ENCODE data around the gene ACMSD.
"Not testable (repeated sequence)": the region's sequence is repeated elsewhere in the genome, so short reads cannot be mapped to it uniquely, and the experiment has no call there.

Gene ACMSD

DNA sequence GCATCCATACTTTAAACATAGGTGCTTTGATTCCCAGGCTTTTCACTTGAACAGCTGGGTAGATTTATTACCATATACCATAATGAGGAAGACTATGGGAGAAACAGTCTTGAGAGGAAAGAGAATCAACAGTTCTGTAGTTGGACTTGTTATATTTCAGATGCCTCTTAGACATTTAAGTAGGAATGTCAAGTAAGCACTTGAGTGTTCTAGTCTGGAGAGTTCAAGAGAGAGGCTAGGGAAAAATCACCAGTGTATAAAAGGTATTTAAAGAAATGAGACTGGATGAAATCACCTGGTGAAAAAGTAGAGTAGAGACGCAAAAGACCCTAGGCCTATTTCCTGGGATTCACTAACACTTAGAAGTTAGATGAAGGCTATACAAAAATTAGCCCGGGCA is 66.8 kb downstream of the ACMSD start:
- Histone ChIP-seq H3K27ac (ENCODE audit: low read depth, low read length) (no peak overlapping the region), H3K36me3 (ENCODE audit: control insufficient read depth, insufficient read depth, low read length) (no peaks in the 10 kb centered on the region)

DNA sequence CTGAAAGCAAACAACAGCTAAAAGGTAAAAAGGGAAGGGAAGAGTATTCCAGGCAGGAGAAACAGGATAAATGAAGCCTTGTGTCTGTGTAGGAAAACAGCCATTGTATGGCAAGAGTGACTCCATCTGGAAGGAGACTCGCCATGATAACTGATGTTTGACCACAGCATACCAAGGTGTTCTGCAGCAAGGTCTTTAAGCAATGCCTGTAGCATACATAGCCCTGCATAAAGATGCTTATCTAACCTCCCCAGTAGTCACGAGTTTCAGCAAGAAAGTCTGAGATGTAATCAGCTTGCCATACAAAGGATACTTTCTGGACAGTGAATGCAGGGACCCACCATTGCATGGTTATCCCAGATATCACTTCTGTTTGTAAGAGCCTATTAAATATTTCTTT is 68.3 kb downstream of the ACMSD start:
- H3K9me3 ChIP-seq (ENCODE audit: control insufficient read depth, insufficient read depth, low read length), result no peaks in the 10 kb centered on the region
- no peaks in the 10 kb centered on the region for H3K4me1 ChIP-seq (ENCODE audit: control insufficient read depth, insufficient read depth, low read length)
- no peaks in the 10 kb centered on the region for H3K27me3 ChIP-seq (ENCODE audit: control insufficient read depth, insufficient read depth, low read length)
- no peak overlapping the region for H3K27ac ChIP-seq (ENCODE audit: low read depth, low read length)
- H3K9ac ChIP-seq (ENCODE audit: low read depth, low read length), result no peak overlapping the region
- no peak overlapping the region for H3K4me3 ChIP-seq (ENCODE audit: low read depth, low read length)
- H3K36me3 ChIP-seq (ENCODE audit: control insufficient read depth, insufficient read depth, low read length), result no peaks in the 10 kb centered on the region

More for the DNA sequence above, 66.8 kb downstream of the ACMSD start:
- no peak overlapping the region for H3K9ac ChIP-seq (ENCODE audit: low read depth, low read length)
- no peaks in the 10 kb centered on the region for H3K9me3 ChIP-seq (ENCODE audit: control insufficient read depth, insufficient read depth, low read length)
- H3K4me3 ChIP-seq (ENCODE audit: low read depth, low read length), result no peak overlapping the region
- H3K4me1 ChIP-seq (ENCODE audit: control insufficient read depth, insufficient read depth, low read length), result no peaks in the 10 kb centered on the region
- no peaks in the 10 kb centered on the region for H3K27me3 ChIP-seq (ENCODE audit: control insufficient read depth, insufficient read depth, low read length)

DNA sequence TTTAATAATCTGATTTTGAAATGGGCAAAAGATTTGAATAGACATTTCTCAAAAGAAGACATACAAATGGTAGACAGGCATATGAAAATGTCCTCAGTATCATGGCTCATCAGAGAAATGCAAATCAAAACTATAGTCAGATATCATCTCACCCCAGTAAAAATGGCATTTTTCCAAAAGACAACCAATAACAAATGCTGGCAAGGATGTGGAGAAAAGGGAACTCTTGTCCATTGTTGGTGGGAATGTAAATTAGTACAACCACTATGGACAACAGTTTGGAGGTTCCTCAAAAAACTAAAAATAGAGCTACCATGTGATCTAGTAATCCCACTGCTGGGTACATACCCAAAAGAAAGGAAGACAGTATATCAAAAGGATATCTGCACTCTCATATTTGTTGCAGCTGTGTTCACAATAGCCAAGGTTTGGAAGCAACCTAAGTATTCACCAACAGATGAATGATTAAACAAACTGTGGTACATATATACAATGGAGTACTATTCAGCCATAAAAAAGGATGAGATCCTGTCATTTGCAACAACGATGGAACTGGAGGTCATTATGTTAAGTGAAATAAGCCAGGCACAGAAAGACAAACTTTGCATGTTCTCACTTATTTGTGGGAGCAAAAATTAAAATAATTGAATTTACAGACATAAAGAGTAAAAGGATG is 69.2 kb downstream of the ACMSD start:
- H3K9ac ChIP-seq (ENCODE audit: low read depth, low read length); H3K27ac ChIP-seq (ENCODE audit: low read depth, low read length); H3K36me3 ChIP-seq (ENCODE audit: control insufficient read depth, insufficient read depth, low read length); H3K4me3 ChIP-seq (ENCODE audit: low read depth, low read length); H3K9me3 ChIP-seq (ENCODE audit: control insufficient read depth, insufficient read depth, low read length); H3K4me1 ChIP-seq (ENCODE audit: control insufficient read depth, insufficient read depth, low read length); H3K27me3 ChIP-seq (ENCODE audit: control insufficient read depth, insufficient read depth, low read length): not testable (repeated sequence)

DNA sequence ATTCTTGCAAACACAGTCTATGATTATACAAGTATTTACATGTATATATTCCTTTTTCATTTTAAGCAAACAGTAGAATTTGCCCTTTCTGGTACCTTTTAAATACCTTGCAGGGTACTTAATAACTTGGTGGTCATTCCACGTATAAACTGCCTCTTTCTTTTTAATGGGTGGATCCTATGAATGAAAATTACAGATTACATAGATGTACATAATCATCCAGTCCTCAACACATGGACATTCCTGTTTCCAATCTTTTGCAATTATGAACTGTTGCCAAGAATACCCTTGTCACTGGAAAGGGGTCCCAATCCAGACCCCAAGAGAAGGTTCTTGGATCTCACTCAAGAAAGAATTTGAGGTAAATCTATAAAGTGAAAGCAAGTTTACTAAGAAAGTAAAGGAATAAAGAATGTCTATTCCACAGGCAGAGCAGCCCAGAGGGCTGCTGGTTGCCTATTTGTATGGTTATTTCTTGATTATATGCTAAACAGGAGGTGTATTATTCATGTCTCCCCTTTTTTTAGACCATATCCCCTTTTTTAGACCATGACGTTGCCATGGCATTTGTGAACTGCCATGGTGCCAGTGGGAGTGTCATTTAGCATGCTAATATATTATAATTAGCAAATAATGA is 72.5 kb downstream of the ACMSD start:
- Histone ChIP-seq H3K4me1 (ENCODE audit: control insufficient read depth, insufficient read depth, low read length) (no peaks in the 10 kb centered on the region), H3K27ac (ENCODE audit: low read depth, low read length) (no peak overlapping the region), H3K9me3 (ENCODE audit: control insufficient read depth, insufficient read depth, low read length) (no peaks in the 10 kb centered on the region), H3K36me3 (ENCODE audit: control insufficient read depth, insufficient read depth, low read length) (no peaks in the 10 kb centered on the region), H3K27me3 (ENCODE audit: control insufficient read depth, insufficient read depth, low read length) (no peaks in the 10 kb centered on the region), H3K4me3 (ENCODE audit: low read depth, low read length) (no peak overlapping the region), H3K9ac (ENCODE audit: low read depth, low read length) (no peak overlapping the region)

DNA sequence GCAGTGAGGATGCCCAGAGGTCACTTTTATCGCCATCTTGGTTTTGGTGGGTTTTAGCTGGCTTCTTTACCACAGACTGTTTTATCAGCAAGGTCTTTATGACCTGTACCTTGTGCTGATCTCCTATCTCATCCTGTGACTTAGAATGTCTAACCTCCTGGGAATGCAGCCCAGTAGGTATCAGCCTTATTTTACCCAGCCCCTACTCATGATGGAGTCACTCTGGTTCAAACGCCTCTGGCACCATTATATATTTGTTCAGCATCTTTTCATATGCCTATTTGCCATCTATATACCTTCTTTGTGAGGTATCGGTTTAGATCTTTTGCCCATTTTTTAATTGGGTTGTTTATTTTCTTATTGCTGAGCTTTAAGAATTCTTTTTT is 73.0 kb downstream of the ACMSD start:
- H3K9me3 ChIP-seq (ENCODE audit: control insufficient read depth, insufficient read depth, low read length), result no peaks in the 10 kb centered on the region
- no peaks in the 10 kb centered on the region for H3K36me3 ChIP-seq (ENCODE audit: control insufficient read depth, insufficient read depth, low read length)
- H3K9ac ChIP-seq (ENCODE audit: low read depth, low read length), result no peak overlapping the region
- no peaks in the 10 kb centered on the region for H3K27me3 ChIP-seq (ENCODE audit: control insufficient read depth, insufficient read depth, low read length)
- H3K4me3 ChIP-seq (ENCODE audit: low read depth, low read length), result no peak overlapping the region
- H3K27ac ChIP-seq (ENCODE audit: low read depth, low read length), result no peak overlapping the region
- no peaks in the 10 kb centered on the region for H3K4me1 ChIP-seq (ENCODE audit: control insufficient read depth, insufficient read depth, low read length)

DNA sequence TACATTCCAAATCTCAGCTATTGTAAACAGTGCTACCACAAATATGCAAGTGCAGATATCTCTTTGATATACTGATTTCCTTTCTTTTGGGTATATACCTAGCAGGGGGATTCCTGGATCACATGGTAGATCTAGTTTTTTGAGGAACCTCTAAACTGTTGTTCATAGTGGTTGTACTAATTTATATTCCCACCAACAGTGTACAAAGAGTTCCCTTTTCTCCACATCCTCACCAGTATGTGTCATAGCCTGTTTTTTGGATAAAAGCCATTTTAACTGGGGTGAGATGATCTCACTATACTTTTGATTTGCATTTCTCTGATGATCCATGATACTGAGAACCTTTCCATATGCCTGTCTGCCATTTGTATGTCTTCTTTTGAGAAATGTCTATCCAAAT is 73.9 kb downstream of the ACMSD start:
- Histone ChIP-seq H3K9ac (ENCODE audit: low read depth, low read length) (no peak overlapping the region), H3K4me3 (ENCODE audit: low read depth, low read length) (no peak overlapping the region), H3K9me3 (ENCODE audit: control insufficient read depth, insufficient read depth, low read length) (no peaks in the 10 kb centered on the region), H3K36me3 (ENCODE audit: control insufficient read depth, insufficient read depth, low read length) (no peaks in the 10 kb centered on the region), H3K4me1 (ENCODE audit: control insufficient read depth, insufficient read depth, low read length) (peaks cover 3% of the 10 kb centered on the region; the same call in 1 of the 2 replicates), H3K27ac (ENCODE audit: low read depth, low read length) (no peak overlapping the region), H3K27me3 (ENCODE audit: control insufficient read depth, insufficient read depth, low read length) (no peaks in the 10 kb centered on the region)

DNA sequence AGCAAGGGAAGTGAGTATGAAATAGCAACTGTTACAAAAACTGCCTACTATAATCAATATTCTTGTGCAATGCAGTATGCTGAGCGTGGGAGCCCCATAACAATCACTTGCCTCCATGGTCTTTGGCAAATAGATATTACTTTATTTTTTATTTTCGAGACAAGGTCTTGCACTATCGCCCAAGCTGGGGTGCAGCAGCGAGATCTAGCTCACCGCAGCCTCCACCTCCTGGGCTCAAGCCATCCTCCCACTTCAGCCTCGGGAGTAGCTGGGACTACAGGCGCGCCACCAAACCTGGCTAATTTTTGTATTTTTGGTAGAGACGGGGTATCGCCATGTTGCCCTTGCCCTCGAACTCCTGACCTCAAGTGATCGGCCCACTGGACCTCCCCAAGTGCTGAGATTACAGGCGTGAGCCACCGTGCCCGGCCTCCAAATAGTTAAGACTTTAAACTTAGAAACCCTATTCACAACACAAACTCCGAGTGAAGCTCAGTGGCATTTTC is 79.0 kb downstream of the ACMSD start:
- peaks cover 15% of the 10 kb centered on the region for H3K36me3 ChIP-seq (ENCODE audit: control insufficient read depth, insufficient read depth, low read length)
- H3K9ac ChIP-seq (ENCODE audit: low read depth, low read length), result peak overlapping the region; percentile 88
- H3K9me3 ChIP-seq (ENCODE audit: control insufficient read depth, insufficient read depth, low read length), result no peaks in the 10 kb centered on the region
- H3K27ac ChIP-seq (ENCODE audit: low read depth, low read length), result peak overlapping the region; percentile 99
- peak overlapping the region; percentile 100 for H3K4me3 ChIP-seq (ENCODE audit: low read depth, low read length)
- peaks cover 21% of the 10 kb centered on the region for H3K4me1 ChIP-seq (ENCODE audit: control insufficient read depth, insufficient read depth, low read length)
- H3K27me3 ChIP-seq (ENCODE audit: control insufficient read depth, insufficient read depth, low read length), result no peaks in the 10 kb centered on the region

DNA sequence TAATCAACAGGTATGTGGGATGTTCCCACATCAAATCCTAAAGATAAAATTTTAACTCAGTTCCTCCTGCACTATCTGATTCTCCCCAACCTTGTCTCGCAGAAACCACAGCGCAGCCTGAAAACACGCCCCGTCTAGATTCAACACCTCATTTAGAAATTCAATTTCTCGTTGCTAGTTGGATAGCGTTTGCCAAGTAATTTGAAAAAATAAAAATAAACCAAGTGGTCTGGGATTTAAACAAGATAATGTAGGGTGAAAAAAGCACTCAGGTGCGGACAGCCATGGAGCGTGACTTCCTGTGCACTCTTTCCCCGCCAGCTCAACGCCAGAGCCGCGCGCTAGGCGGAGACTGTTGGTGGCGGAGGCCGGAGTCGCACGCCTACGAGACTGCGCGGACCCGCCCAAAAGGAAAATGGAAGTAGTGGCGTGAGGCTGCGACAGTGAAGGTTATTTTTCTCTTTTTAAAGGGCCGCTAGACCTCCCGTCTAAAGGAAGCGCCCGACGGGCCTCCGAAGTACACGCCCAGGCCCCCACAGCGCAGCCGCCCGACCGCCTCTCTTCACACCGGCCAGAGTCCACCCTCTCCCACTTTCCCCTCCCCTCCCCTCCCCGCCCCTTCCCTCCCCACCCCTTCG is 79.6 kb downstream of the ACMSD start:
- no peaks in the 10 kb centered on the region for H3K27me3 ChIP-seq (ENCODE audit: control insufficient read depth, insufficient read depth, low read length)
- H3K4me3 ChIP-seq (ENCODE audit: low read depth, low read length), result peak overlapping the region; percentile 100
- H3K27ac ChIP-seq (ENCODE audit: low read depth, low read length), result peak overlapping the region; percentile 99
- peaks cover 18% of the 10 kb centered on the region for H3K36me3 ChIP-seq (ENCODE audit: control insufficient read depth, insufficient read depth, low read length)
- H3K4me1 ChIP-seq (ENCODE audit: control insufficient read depth, insufficient read depth, low read length), result peaks cover 25% of the 10 kb centered on the region
- no peaks in the 10 kb centered on the region for H3K9me3 ChIP-seq (ENCODE audit: control insufficient read depth, insufficient read depth, low read length)
- H3K9ac ChIP-seq (ENCODE audit: low read depth, low read length), result peak overlapping the region; percentile 88

DNA sequence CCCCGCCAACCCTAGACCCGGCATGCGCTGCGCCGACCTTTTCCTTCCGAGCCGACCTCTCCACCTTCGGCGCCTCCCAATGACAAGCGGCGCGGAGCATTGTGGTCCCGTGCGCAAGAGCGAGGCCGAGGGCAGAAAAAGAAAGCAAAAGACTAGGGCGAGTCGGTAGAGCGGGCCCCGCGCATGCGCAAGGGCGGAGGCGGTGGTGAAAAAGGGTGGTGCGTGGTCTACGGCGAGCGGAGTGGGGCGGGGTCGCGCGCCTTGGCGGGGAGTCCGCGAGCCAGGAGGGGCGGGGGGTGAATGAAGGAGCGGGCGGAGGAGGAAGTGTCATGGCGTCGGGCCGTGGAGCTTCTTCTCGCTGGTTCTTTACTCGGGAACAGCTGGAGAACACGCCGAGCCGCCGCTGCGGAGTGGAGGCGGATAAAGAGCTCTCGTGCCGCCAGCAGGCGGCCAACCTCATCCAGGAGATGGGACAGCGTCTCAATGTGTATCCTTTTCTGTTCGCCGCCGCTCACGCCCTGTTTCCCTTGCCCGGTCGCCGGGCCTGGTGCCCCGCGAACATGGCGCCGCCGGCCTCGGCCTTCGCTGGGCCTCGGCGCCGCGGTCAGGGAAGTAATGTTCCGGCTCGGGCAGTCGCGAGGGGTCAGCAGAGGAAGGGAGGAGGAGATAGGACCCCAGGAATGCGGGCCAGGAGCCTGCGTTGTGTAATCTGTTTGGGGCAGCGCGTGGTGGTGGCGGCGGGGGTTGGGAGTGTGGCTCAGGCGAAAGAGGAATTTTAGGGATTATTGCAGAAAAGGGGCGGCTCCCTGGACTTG is 80.3 kb downstream of the ACMSD start, which contains the start of gene CCNT2:
Gene CCNT2, plus strand, starts transcription at position 297 of the 815 bp plus-strand sequence. Its CDS starts 33 bp downstream, at position 330.
- Histone ChIP-seq H3K9ac (ENCODE audit: low read depth, low read length) (peak within 1 kb of the TSS; percentile 100), H3K36me3 (ENCODE audit: control insufficient read depth, insufficient read depth, low read length) (peaks cover 24% of the 10 kb centered on the region), H3K27me3 (ENCODE audit: control insufficient read depth, insufficient read depth, low read length) (no peaks in the 10 kb centered on the region), H3K4me1 (ENCODE audit: control insufficient read depth, insufficient read depth, low read length) (peaks cover 25% of the 10 kb centered on the region), H3K9me3 (ENCODE audit: control insufficient read depth, insufficient read depth, low read length) (no peaks in the 10 kb centered on the region), H3K4me3 (ENCODE audit: low read depth, low read length) (peak within 1 kb of the TSS; percentile 100), H3K27ac (ENCODE audit: low read depth, low read length) (peak within 1 kb of the TSS; percentile 99)

DNA sequence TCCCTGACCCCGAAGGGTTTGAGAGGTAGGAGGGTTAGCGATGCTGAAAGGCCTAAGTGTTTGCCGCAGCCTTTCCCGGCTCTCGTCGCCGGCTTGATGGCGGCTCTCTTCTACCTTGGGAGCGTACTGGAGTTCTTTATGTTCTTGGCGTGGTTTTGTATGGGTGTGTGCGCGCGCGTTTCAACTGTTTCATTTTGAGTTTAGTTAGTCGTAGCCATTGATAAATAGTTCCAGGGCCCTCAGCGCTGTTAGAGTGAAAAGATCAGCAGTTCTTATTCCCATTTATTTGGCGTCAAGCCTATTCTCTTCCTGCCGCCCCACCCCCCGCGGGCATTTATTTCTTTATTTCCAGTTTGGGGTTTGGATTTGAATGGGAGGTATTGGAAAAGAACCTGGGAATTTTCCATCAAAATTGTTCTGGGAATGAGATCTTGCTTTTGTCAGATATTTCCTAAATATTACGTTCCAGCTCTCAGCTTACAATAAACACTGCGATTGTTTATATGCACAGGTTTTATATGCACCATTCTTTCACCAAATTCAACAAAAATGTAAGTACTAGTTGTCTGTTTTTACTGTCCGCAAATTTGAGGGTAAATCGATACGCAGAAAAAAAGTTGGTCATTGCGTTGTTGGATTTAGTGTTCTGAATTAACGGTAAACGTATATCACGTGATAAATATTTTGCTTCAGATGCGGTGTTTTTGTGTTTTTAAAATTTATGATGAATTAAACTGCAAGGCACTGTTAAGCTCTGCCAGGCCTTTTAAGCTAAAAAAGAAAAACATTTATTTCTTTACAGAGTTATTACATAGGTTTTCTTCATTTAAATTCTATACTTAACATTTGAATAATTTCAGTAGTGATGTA is 81.2 kb downstream of the ACMSD start:
- Histone ChIP-seq H3K4me3 (ENCODE audit: low read depth, low read length) (peak overlapping the region; percentile 100), H3K9me3 (ENCODE audit: control insufficient read depth, insufficient read depth, low read length) (no peaks in the 10 kb centered on the region)

More for the DNA sequence above, 81.2 kb downstream of the ACMSD start:
- peak overlapping the region; percentile 99 for H3K27ac ChIP-seq (ENCODE audit: low read depth, low read length)
- H3K9ac ChIP-seq (ENCODE audit: low read depth, low read length), result peak overlapping the region; percentile 100
- H3K4me1 ChIP-seq (ENCODE audit: control insufficient read depth, insufficient read depth, low read length), result peaks cover 25% of the 10 kb centered on the region
- no peaks in the 10 kb centered on the region for H3K27me3 ChIP-seq (ENCODE audit: control insufficient read depth, insufficient read depth, low read length)
- peaks cover 32% of the 10 kb centered on the region for H3K36me3 ChIP-seq (ENCODE audit: control insufficient read depth, insufficient read depth, low read length)
